NK-92 treated with Interleukin-12 subunit alpha and Interleukin-12 subunit beta, amount 100 ng/mL, for 24 hours (cell line): ENCODE results near the gene BLVRB.
"Not testable (repeated sequence)": the region's sequence is repeated elsewhere in the genome, so short reads cannot be mapped to it uniquely, and the experiment has no call there.

ENCODE experiments used
- DNase-seq: peaks from one replicate; lab custom pipeline; 2025; lab: John Stamatoyannopoulos, UW

Gene BLVRB

GRCh38 chr19:40465557-40466218, at the start of gene BLVRB:
Gene BLVRB (minus strand): TSS chr19:40465745. CDS start chr19:40465688, 57 bp downstream.
- DNase-seq = peak; percentile 82

- no peak for DNase-seq
These were observed 48.3 kb upstream of the BLVRB start for GRCh38 chr19:40513741-40514315.

- no peak for DNase-seq
These were observed 47.8 kb upstream of the BLVRB start for GRCh38 chr19:40513345-40513678.

- no peak for DNase-seq
These were observed 47.2 kb upstream of the BLVRB start for GRCh38 chr19:40512473-40513344.

GRCh38 chr19:40512110-40512472, 46.5 kb upstream of the BLVRB start:
- DNase-seq = no peak

- no peak for DNase-seq
These were observed 45.9 kb upstream of the BLVRB start for GRCh38 chr19:40511487-40511886.

GRCh38 chr19:40510526-40511115, 45.1 kb upstream of the BLVRB start:
- DNase-seq = no peak

- no peak for DNase-seq
These were observed 43.3 kb upstream of the BLVRB start for GRCh38 chr19:40508739-40509260.

- DNase-seq = no peak
These were observed 42.3 kb upstream of the BLVRB start for GRCh38 chr19:40507892-40508291.

- DNase-seq = no peak
These were observed 40.6 kb upstream of the BLVRB start for GRCh38 chr19:40506099-40506498.

GRCh38 chr19:40503320-40503695, 37.8 kb upstream of the BLVRB start:
- DNase-seq = no peak

GRCh38 chr19:40502647-40503319, 37.2 kb upstream of the BLVRB start:
- DNase-seq = no peak

- no peak for DNase-seq
These were observed 36.5 kb upstream of the BLVRB start for GRCh38 chr19:40502081-40502480.

GRCh38 chr19:40501599-40501998, 36.1 kb upstream of the BLVRB start:
- DNase-seq = no peak

GRCh38 chr19:40500678-40501530, 35.4 kb upstream of the BLVRB start:
- DNase-seq = not testable (repeated sequence)

GRCh38 chr19:40499320-40499719, 33.8 kb upstream of the BLVRB start:
- no peak for DNase-seq

- no peak for DNase-seq
These were observed 31.7 kb upstream of the BLVRB start for GRCh38 chr19:40497214-40497613.

GRCh38 chr19:40494191-40494838, 28.8 kb upstream of the BLVRB start:
- DNase-seq = no peak

GRCh38 chr19:40493778-40494177, 28.2 kb upstream of the BLVRB start:
- no peak for DNase-seq

- no peak for DNase-seq
These were observed 26.7 kb upstream of the BLVRB start for GRCh38 chr19:40492274-40492673.

GRCh38 chr19:40489882-40490230, 24.3 kb upstream of the BLVRB start:
- no peak for DNase-seq
